Right lobe of liver (tissue), 4 donors: Measurements from ENCODE around the gene MLH1.

Experiments
- POLR2A ChIP-seq: fragments of 450-650 bp; IDR thresholded peaks from one replicate; pipeline ENCODE4 v1.6.1; 2017; ENCODE audit warnings: antibody characterized with exemption, mild to moderate bottlenecking
- TF ChIP-seq, protein P1 (sequence below), 4 donors: fragments of 200-600 bp in 3 of 4; fragments of 450-650 bp in 1 of 4; IDR thresholded peaks; one replicate each; pipeline versions ENCODE4 v1.5.1 to v1.8.0; 2016 to 2022; ENCODE audit warnings: antibody characterized with exemption in 4 of 4, mild to moderate bottlenecking in 2 of 4
- donor health status: DM: no; HTN: no; CAD: no.
- donor health status: DM: no; HTN: no; CAD: no.
- donor health status: DM: no; HTN: yes; CAD: no.

DNA sequence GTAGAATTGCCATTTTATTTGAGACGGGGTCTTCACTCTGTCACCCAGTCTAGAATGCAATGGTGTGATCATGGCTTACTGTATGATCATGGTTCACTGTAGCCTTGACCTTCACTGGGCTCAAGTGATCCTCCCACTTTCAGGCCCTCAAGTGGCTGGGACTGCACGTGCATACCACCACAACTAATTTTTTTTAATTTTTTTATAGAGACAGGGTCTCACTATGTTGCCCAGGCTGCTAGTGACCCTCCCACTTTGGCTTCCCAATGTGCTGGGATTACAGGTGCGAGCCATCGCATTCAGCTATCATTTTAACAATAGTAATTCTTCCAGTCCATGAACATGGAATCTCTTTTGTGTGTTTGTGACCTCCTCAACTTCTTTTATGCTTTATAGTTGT lies 12.3 kb upstream of the MLH1 start:
- TF ChIP-seq, protein P1, sequence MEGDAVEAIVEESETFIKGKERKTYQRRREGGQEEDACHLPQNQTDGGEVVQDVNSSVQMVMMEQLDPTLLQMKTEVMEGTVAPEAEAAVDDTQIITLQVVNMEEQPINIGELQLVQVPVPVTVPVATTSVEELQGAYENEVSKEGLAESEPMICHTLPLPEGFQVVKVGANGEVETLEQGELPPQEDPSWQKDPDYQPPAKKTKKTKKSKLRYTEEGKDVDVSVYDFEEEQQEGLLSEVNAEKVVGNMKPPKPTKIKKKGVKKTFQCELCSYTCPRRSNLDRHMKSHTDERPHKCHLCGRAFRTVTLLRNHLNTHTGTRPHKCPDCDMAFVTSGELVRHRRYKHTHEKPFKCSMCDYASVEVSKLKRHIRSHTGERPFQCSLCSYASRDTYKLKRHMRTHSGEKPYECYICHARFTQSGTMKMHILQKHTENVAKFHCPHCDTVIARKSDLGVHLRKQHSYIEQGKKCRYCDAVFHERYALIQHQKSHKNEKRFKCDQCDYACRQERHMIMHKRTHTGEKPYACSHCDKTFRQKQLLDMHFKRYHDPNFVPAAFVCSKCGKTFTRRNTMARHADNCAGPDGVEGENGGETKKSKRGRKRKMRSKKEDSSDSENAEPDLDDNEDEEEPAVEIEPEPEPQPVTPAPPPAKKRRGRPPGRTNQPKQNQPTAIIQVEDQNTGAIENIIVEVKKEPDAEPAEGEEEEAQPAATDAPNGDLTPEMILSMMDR (IDR thresholded peaks at IDR 0.05) = no peak
- TF ChIP-seq POLR2A = no peak
